WTC11 (cell line): ENCODE measurements around the gene SVOP. TPM values are rescaled to one million over a fixed set of nuclear protein-coding genes. Genes with fewer than 3 reads are reported as not detected.

ENCODE experiments used
- ATAC-seq: fragments of 200-7000 bp; cut with Tn5 transposase; 2 replicates; pipeline ENCODE4 v1.10.0; 2021; ENCODE audit warnings: mild to moderate bottlenecking, moderate library complexity
- CTCF ChIA-PET: fragments of 300-600 bp; sonication (Branson Sonifier 250); formaldehyde crosslinking; loops from one replicate; lab custom pipeline; 2021; ENCODE audit warnings: antibody characterized with exemption; lab: Charles Lee
- POLR2A ChIA-PET: fragments of 350-600 bp; sonication (Branson Sonifier 250); formaldehyde crosslinking; loops from one replicate; lab custom pipeline; 2021; ENCODE audit warnings: antibody characterized with exemption; lab: Charles Lee
- DNase-seq: peaks from one replicate; pipeline ENCODE4 v3.0.0; 2021; ENCODE audit warnings: low spot score
- H3K27ac Mint-ChIP-seq: 2 replicates; pipeline ENCODE4 v1.8.0; 2021; ENCODE audit warnings: mixed read lengths
- H3K27me3 Mint-ChIP-seq: 2 replicates; pipeline ENCODE4 v1.8.0; 2021; ENCODE audit warnings: low read depth, mild to moderate bottlenecking, moderate library complexity, mixed read lengths
- H3K36me3 Mint-ChIP-seq: 2 replicates; pipeline ENCODE4 v1.8.0; 2021; ENCODE audit warnings: mixed read lengths
- H3K4me1 Mint-ChIP-seq: 2 replicates; pipeline ENCODE4 v1.8.0; 2022; ENCODE audit warnings: mixed read lengths
- H3K4me3 Mint-ChIP-seq: 2 replicates; pipeline ENCODE4 v1.8.0; 2021; ENCODE audit warnings: mild to moderate bottlenecking, moderate library complexity, mixed read lengths
- H3K9me3 Mint-ChIP-seq: 2 replicates; pipeline ENCODE4 v1.8.0; 2021; ENCODE audit warnings: mixed read lengths
- CREB1 ChIP-seq: sonication (generic); formaldehyde crosslinking; IDR thresholded peaks from 2 replicates; pipeline ENCODE4 v1.8.0; 2023; ENCODE audit warnings: mild to moderate bottlenecking, missing genetic modification reagents
- ERG ChIP-seq: fragments of 250-450 bp; sonication (Bioruptor Pico); IDR thresholded peaks from 2 replicates; pipeline ENCODE4 v1.8.0; 2021; ENCODE audit warnings: mild to moderate bottlenecking
- ETV6 ChIP-seq: sonication (generic); formaldehyde crosslinking; IDR thresholded peaks from 2 replicates; pipeline ENCODE4 v1.8.1; 2022; ENCODE audit warnings: mild to moderate bottlenecking, missing genetic modification reagents
- GRHL2 ChIP-seq: fragments of 250-450 bp; sonication (Bioruptor Pico); IDR thresholded peaks from 2 replicates; pipeline ENCODE4 v1.8.0; 2022; ENCODE audit warnings: mild to moderate bottlenecking, moderate library complexity; ENCODE audit not compliant: insufficient replicate concordance, severe bottlenecking
- HMGA2 ChIP-seq: fragments of 250-450 bp; sonication (Bioruptor Pico); IDR thresholded peaks from 2 replicates; pipeline ENCODE4 v1.4.0; 2021; ENCODE audit warnings: mild to moderate bottlenecking, moderate library complexity
- IRF1 ChIP-seq: sonication (generic); formaldehyde crosslinking; IDR thresholded peaks from 2 replicates; pipeline ENCODE4 v1.8.0; 2023; ENCODE audit warnings: missing genetic modification reagents
- NFATC4 ChIP-seq: fragments of 250-450 bp; sonication (Bioruptor Pico); IDR thresholded peaks from 2 replicates; pipeline ENCODE4 v1.9.0; 2021; ENCODE audit warnings: mild to moderate bottlenecking
- NFYB ChIP-seq: sonication (generic); formaldehyde crosslinking; conservative IDR thresholded peaks from 2 replicates; pipeline ENCODE4 v1.8.0; 2022; ENCODE audit warnings: low read depth, missing genetic modification reagents
- RORB ChIP-seq: fragments of 250-450 bp; sonication (Bioruptor Pico); IDR thresholded peaks from 2 replicates; pipeline ENCODE4 v1.9.0; 2021; ENCODE audit warnings: mild to moderate bottlenecking
- STAT6 ChIP-seq: sonication (generic); formaldehyde crosslinking; conservative IDR thresholded peaks from 2 replicates; pipeline ENCODE4 v1.8.1; 2023; ENCODE audit warnings: mild to moderate bottlenecking, low read depth, missing genetic modification reagents, moderate library complexity
- TCF7 ChIP-seq: sonication (generic); formaldehyde crosslinking; IDR thresholded peaks from 2 replicates; pipeline ENCODE4 v1.8.0; 2022; ENCODE audit warnings: mild to moderate bottlenecking, low read depth, missing genetic modification reagents, moderate library complexity
- TEAD4 ChIP-seq: sonication (generic); formaldehyde crosslinking; IDR thresholded peaks from 2 replicates; pipeline ENCODE4 v1.8.0; 2022; ENCODE audit warnings: mild to moderate bottlenecking, missing genetic modification reagents
- USF2 ChIP-seq: sonication (generic); formaldehyde crosslinking; IDR thresholded peaks from 2 replicates; pipeline ENCODE4 v1.8.1; 2023; ENCODE audit warnings: mild to moderate bottlenecking, missing genetic modification reagents, moderate library complexity
- ZMAT4 ChIP-seq: fragments of 250-450 bp; sonication (Bioruptor Pico); IDR thresholded peaks from 2 replicates; pipeline ENCODE4 v1.9.0; 2021; ENCODE audit warnings: mild to moderate bottlenecking
- ZNF263 ChIP-seq: sonication (generic); formaldehyde crosslinking; IDR thresholded peaks from 2 replicates; pipeline ENCODE4 v1.8.1; 2022; ENCODE audit warnings: low read depth, mild to moderate bottlenecking, moderate library complexity, missing genetic modification reagents
- ZNF423 ChIP-seq: fragments of 250-450 bp; sonication (Bioruptor Pico); IDR thresholded peaks from 2 replicates; pipeline ENCODE4 v2.1.2; 2022; ENCODE audit warnings: mild to moderate bottlenecking, moderate library complexity
- ZNF512 ChIP-seq: sonication (generic); formaldehyde crosslinking; IDR thresholded peaks from 2 replicates; pipeline ENCODE4 v1.8.1; 2022; ENCODE audit warnings: missing genetic modification reagents, borderline replicate concordance
- ZNF532 ChIP-seq: fragments of 250-450 bp; sonication (Bioruptor Pico); IDR thresholded peaks from 2 replicates; pipeline ENCODE4 v1.9.0; 2021; ENCODE audit warnings: mild to moderate bottlenecking, borderline replicate concordance
- ZSCAN18 ChIP-seq: fragments of 250-450 bp; sonication (Bioruptor Pico); IDR thresholded peaks from 2 replicates; pipeline ENCODE4 v2.1.2; 2022; ENCODE audit warnings: mild to moderate bottlenecking, moderate library complexity
- total RNA-seq: library from RNA; stranded (reverse); gene quantifications from 3 replicates; pipeline ENCODE4 v1.2.3, GENCODE V29; 2021

The SVOP gene
- total RNA-seq, 1 experiment from 2014 or later = 0.04 TPM

- TF ChIP-seq ERG (CRISPR knock-in tag) (no peak), ETV6 (CRISPR knock-in tag) (no peak), GRHL2 (CRISPR knock-in tag) (no peak), ZNF532 (CRISPR knock-in tag) (no peak), CREB1 (CRISPR knock-in tag) (no peak), TEAD4 (CRISPR knock-in tag) (no peak), HMGA2 (no peak), ZSCAN18 (CRISPR knock-in tag) (no peak), TCF7 (CRISPR knock-in tag) (no peak), USF2 (no peak), ZNF512 (CRISPR knock-in tag) (no peak), NFYB (CRISPR knock-in tag) (no peak), NFATC4 (CRISPR knock-in tag) (no peak), ZNF423 (CRISPR knock-in tag) (no peak), ZMAT4 (CRISPR knock-in tag) (no peak), STAT6 (CRISPR knock-in tag) (no peak), IRF1 (CRISPR knock-in tag) (no peak), RORB (no peak), ZNF263 (CRISPR knock-in tag) (no peak)
- TF ChIP-seq, all 79 proteins: peak for 0
- H3K9me3 Mint-ChIP-seq = no peaks in the 10 kb centered on the region
- H3K4me3 Mint-ChIP-seq = no peak overlapping the region
- DNase-seq = no peak
- no peak overlapping the region for H3K27ac Mint-ChIP-seq
- ATAC-seq = no peak
- peaks cover 4% of the 10 kb centered on the region; the same call in 1 of the 2 replicates for H3K27me3 Mint-ChIP-seq
- no peaks in the 10 kb centered on the region for H3K36me3 Mint-ChIP-seq
- CTCF ChIA-PET = no interaction called here
- peaks cover 4% of the 10 kb centered on the region; the same call in 1 of the 2 replicates for H3K4me1 Mint-ChIP-seq
- POLR2A ChIA-PET = no interaction called here
Measured at GRCh38 chr12:109010259-109010658, 10.6 kb downstream of the SVOP start.
